Mesothelial cell of epicardium (in vitro differentiated cells): ENCODE results near the gene KLF13. TPM values are rescaled to one million over a fixed set of nuclear protein-coding genes. Genes with fewer than 3 reads are reported as not detected.

Source experiments
- DNase-seq, 2 experiments: peaks; one replicate each; pipeline ENCODE4 v3.0.0; 2021; ENCODE audit warnings: low spot score in 2 of 2; ENCODE audit not compliant: unreplicated experiment in 2 of 2
- H3K27ac Mint-ChIP-seq: 2 replicates; pipeline ENCODE4 v1.8.0; 2021; ENCODE audit warnings: mixed read lengths
- H3K27me3 Mint-ChIP-seq: 2 replicates; pipeline ENCODE4 v1.8.0; 2021; ENCODE audit warnings: low read depth, mixed read lengths
- H3K36me3 Mint-ChIP-seq: 2 replicates; pipeline ENCODE4 v1.8.0; 2021; ENCODE audit warnings: mixed read lengths
- H3K4me1 Mint-ChIP-seq: 2 replicates; pipeline ENCODE4 v1.8.0; 2021; ENCODE audit warnings: mixed read lengths
- H3K4me3 Mint-ChIP-seq: 2 replicates; pipeline ENCODE4 v1.8.0; 2021; ENCODE audit warnings: mild to moderate bottlenecking, moderate library complexity, mixed read lengths
- H3K9me3 Mint-ChIP-seq: 2 replicates; pipeline ENCODE4 v1.8.0; 2021; ENCODE audit warnings: mixed read lengths
- CTCF ChIP-seq: fragments of 200-600 bp; sonication (generic); IDR thresholded peaks from one replicate; pipeline ENCODE4 v1.5.0; 2021; ENCODE audit warnings: antibody characterized with exemption; ENCODE audit not compliant: unreplicated experiment
- total RNA-seq: library from RNA; stranded (reverse); gene quantifications from 3 replicates; pipeline ENCODE4 v1.2.1, GENCODE V29; 2021

The KLF13 gene
- total RNA-seq, 1 donor from 2014 or later = 28.1 TPM

- DNase-seq = no peak
- Mint-ChIP-seq H3K9me3 (peaks cover 13% of the 10 kb centered on the region), H3K27ac (no peak overlapping the region), H3K4me3 (no peak overlapping the region), H3K27me3 (peaks cover 60% of the 10 kb centered on the region), H3K36me3 (no peaks in the 10 kb centered on the region), H3K4me1 (peaks cover 3% of the 10 kb centered on the region)
- no peak for TF ChIP-seq CTCF
These were observed 16.6 kb upstream of the KLF13 start for GRCh38 chr15:31309893-31310606.

GRCh38 chr15:31311735-31312619 lies 14.7 kb upstream of the KLF13 start:
- peaks cover 40% of the 10 kb centered on the region for H3K27me3 Mint-ChIP-seq
- H3K4me1 Mint-ChIP-seq = peaks cover 3% of the 10 kb centered on the region
- H3K27ac Mint-ChIP-seq = no peak overlapping the region
- H3K36me3 Mint-ChIP-seq = no peaks in the 10 kb centered on the region
- DNase-seq = peak in 1 of 2 experiments; percentile 28
- TF ChIP-seq CTCF = no peak
- H3K4me3 Mint-ChIP-seq = no peak overlapping the region
- H3K9me3 Mint-ChIP-seq = peaks cover 13% of the 10 kb centered on the region

- DNase-seq = no peak
- no peaks in the 10 kb centered on the region for H3K36me3 Mint-ChIP-seq
- no peak overlapping the region for H3K27ac Mint-ChIP-seq
- H3K4me3 Mint-ChIP-seq = no peak overlapping the region
- H3K4me1 Mint-ChIP-seq = peaks cover 11% of the 10 kb centered on the region
- H3K9me3 Mint-ChIP-seq = peaks cover 13% of the 10 kb centered on the region
- TF ChIP-seq CTCF = no peak
- peaks cover 28% of the 10 kb centered on the region for H3K27me3 Mint-ChIP-seq
These were observed 13.4 kb upstream of the KLF13 start for GRCh38 chr15:31313223-31313622.

GRCh38 chr15:31314380-31314779 lies 12.3 kb upstream of the KLF13 start:
- peaks cover 11% of the 10 kb centered on the region for H3K4me1 Mint-ChIP-seq
- no peak overlapping the region for H3K27ac Mint-ChIP-seq
- TF ChIP-seq CTCF = no peak
- H3K27me3 Mint-ChIP-seq = peaks cover 20% of the 10 kb centered on the region
- peaks cover 13% of the 10 kb centered on the region for H3K9me3 Mint-ChIP-seq
- no peak for DNase-seq
- no peak overlapping the region for H3K4me3 Mint-ChIP-seq
- no peaks in the 10 kb centered on the region for H3K36me3 Mint-ChIP-seq

- TF ChIP-seq CTCF = no peak
- Mint-ChIP-seq H3K36me3 (no peaks in the 10 kb centered on the region), H3K9me3 (peaks cover 15% of the 10 kb centered on the region), H3K27me3 (peaks cover 15% of the 10 kb centered on the region), H3K4me3 (no peak overlapping the region), H3K4me1 (peaks cover 11% of the 10 kb centered on the region), H3K27ac (no peak overlapping the region)
- no peak for DNase-seq
These were observed 10.4 kb upstream of the KLF13 start for GRCh38 chr15:31316135-31316795.
